Bone marrow (tissue), 2 donors: ENCODE data around the gene ITPR2.
"Not testable (repeated sequence)": the region's sequence is repeated elsewhere in the genome, so short reads cannot be mapped to it uniquely, and the experiment has no call there.

ENCODE experiments used
- DNase-seq, 2 donors: peaks; one replicate each; lab custom pipeline; 2025; lab: John Stamatoyannopoulos, UW

ITPR2 gene

GRCh38 chr12:26832822-26833742 is at the start of gene ITPR2:
Gene ITPR2 (minus strand): TSS chr12:26833194. CDS start chr12:26832781, 413 bp downstream.
- peak; percentile 76 to 78 for DNase-seq

- no peak for DNase-seq
Measured at GRCh38 chr12:26880625-26881024, 47.6 kb upstream of the ITPR2 start.

GRCh38 chr12:26878661-26879119 is 45.7 kb upstream of the ITPR2 start:
- peak in 1 of 2 donors; percentile 24 for DNase-seq

- DNase-seq, result no peak
Measured at GRCh38 chr12:26874501-26875296, 41.7 kb upstream of the ITPR2 start.

- DNase-seq, result no peak
Measured at GRCh38 chr12:26872625-26873024, 39.6 kb upstream of the ITPR2 start.

GRCh38 chr12:26871985-26872384 is 39.0 kb upstream of the ITPR2 start:
- DNase-seq, result no peak

GRCh38 chr12:26870491-26871419 is 37.8 kb upstream of the ITPR2 start:
- DNase-seq, result peak in 1 of 2 donors; percentile 38

- DNase-seq, result no peak
Measured at GRCh38 chr12:26869908-26870459, 37.0 kb upstream of the ITPR2 start.

- no peak for DNase-seq
Measured at GRCh38 chr12:26869104-26869494, 36.1 kb upstream of the ITPR2 start.

- no peak for DNase-seq
Measured at GRCh38 chr12:26868447-26869103, 35.6 kb upstream of the ITPR2 start.

GRCh38 chr12:26867080-26867479 is 34.1 kb upstream of the ITPR2 start:
- peak in 1 of 2 donors; percentile 74 for DNase-seq

GRCh38 chr12:26863515-26863914 is 30.5 kb upstream of the ITPR2 start:
- DNase-seq, result no peak

GRCh38 chr12:26862787-26863186 is 29.8 kb upstream of the ITPR2 start:
- not testable (repeated sequence) for DNase-seq

GRCh38 chr12:26861690-26862089 is 28.7 kb upstream of the ITPR2 start:
- no peak for DNase-seq

- DNase-seq, result no peak
Measured at GRCh38 chr12:26857465-26858176, 24.6 kb upstream of the ITPR2 start.

- DNase-seq, result no peak
Measured at GRCh38 chr12:26855337-26855736, 22.3 kb upstream of the ITPR2 start.

GRCh38 chr12:26854031-26854390 is 21.0 kb upstream of the ITPR2 start:
- DNase-seq, result no peak

GRCh38 chr12:26853303-26854030 is 20.5 kb upstream of the ITPR2 start:
- DNase-seq, result peak in 1 of 2 donors; percentile 67

GRCh38 chr12:26851031-26851809 is 18.2 kb upstream of the ITPR2 start:
- DNase-seq, result no peak
